Epithelial cell of esophagus (primary cell): ENCODE data around the gene SNTN.

Experiments
- DNase-seq: peaks from one replicate; pipeline ENCODE4 v3.0.0; 2010; ENCODE audit warnings: low read depth
- H3K4me3 ChIP-seq: 2 replicates; pipeline ENCODE4 v1.5.1; 2011; ENCODE audit warnings: mild to moderate bottlenecking, low read length, control low read depth
- TF ChIP-seq, protein P1 (sequence below): IDR thresholded peaks from 2 replicates; pipeline ENCODE4 v1.5.1; 2011; ENCODE audit warnings: low read depth, mild to moderate bottlenecking, low read length, control low read depth, inconsistent platforms; ENCODE audit not compliant: insufficient read depth; ENCODE audit errors: missing control alignments

Gene SNTN

DNA sequence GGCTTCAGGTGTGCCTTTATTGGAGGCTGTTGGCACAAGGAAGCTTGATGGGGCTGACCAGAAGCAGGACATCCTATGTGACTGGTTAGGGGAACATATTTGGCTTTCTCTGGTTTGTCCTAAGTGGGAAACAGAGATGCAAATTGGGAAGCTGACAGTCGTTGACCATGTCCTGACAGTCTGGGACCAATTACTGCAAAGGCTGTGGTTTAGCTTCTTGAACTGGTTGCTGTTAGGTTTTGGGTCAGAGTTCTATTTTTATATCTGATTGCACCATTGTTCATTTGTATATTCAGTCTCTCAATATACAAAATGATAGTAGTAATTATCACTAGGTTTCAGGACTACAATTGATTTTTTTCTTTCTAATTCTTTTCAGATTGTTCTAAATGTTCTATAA lies 36.8 kb downstream of the SNTN start:
- TF ChIP-seq, protein P1, sequence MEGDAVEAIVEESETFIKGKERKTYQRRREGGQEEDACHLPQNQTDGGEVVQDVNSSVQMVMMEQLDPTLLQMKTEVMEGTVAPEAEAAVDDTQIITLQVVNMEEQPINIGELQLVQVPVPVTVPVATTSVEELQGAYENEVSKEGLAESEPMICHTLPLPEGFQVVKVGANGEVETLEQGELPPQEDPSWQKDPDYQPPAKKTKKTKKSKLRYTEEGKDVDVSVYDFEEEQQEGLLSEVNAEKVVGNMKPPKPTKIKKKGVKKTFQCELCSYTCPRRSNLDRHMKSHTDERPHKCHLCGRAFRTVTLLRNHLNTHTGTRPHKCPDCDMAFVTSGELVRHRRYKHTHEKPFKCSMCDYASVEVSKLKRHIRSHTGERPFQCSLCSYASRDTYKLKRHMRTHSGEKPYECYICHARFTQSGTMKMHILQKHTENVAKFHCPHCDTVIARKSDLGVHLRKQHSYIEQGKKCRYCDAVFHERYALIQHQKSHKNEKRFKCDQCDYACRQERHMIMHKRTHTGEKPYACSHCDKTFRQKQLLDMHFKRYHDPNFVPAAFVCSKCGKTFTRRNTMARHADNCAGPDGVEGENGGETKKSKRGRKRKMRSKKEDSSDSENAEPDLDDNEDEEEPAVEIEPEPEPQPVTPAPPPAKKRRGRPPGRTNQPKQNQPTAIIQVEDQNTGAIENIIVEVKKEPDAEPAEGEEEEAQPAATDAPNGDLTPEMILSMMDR = no peak
- DNase-seq = no peak

DNA sequence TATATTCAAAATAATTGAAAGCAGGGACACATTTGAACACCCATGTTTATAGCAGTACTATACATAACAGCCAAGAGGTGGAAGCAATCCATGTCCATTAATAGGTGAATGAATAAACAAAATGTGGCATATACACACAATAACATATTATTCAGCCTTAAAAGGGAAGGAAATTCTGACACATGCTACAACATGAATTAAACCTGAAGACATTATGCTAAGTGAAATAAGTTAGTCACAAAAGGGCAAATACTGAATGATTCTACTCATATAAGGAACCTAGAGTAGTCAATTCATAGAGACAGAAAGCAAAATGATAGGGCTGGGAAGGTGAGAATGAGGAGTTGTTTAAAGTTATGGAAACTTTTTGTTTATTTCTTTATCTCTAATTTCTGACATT lies 40.9 kb downstream of the SNTN start:
- peak; percentile 8 for DNase-seq
- TF ChIP-seq, protein P1 = no peak
- no peak overlapping the region for H3K4me3 ChIP-seq

More for the DNA sequence above, 36.8 kb downstream of the SNTN start:
- H3K4me3 ChIP-seq = no peak overlapping the region

DNA sequence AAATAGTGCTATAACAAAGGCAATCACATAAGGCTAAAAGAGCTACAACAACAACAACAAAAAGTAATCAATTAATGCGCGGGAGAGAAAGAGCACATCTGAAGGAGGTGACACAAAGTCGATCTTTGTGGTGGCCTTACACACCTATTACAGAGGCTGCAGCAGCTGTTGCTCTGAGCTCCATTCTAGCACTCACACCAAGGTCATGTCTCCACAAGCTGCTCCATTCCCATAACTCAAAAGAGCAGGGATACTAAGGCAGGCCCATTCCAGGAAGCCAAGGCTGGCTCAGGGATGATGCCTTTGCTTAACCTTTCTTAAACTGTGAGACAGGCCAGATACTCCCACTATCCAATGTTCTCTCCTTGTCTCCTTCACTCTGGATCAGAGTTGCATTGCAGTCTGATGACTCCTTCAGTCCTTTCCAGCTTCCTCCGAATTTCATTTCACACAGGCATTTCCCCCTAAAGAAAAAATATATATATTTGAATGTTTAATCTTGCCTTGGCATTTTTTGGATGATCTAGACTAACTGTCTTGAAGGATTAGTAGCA lies 52.7 kb downstream of the SNTN start:
- TF ChIP-seq, protein P1 = no peak
- H3K4me3 ChIP-seq = no peak overlapping the region
- no peak for DNase-seq

DNA sequence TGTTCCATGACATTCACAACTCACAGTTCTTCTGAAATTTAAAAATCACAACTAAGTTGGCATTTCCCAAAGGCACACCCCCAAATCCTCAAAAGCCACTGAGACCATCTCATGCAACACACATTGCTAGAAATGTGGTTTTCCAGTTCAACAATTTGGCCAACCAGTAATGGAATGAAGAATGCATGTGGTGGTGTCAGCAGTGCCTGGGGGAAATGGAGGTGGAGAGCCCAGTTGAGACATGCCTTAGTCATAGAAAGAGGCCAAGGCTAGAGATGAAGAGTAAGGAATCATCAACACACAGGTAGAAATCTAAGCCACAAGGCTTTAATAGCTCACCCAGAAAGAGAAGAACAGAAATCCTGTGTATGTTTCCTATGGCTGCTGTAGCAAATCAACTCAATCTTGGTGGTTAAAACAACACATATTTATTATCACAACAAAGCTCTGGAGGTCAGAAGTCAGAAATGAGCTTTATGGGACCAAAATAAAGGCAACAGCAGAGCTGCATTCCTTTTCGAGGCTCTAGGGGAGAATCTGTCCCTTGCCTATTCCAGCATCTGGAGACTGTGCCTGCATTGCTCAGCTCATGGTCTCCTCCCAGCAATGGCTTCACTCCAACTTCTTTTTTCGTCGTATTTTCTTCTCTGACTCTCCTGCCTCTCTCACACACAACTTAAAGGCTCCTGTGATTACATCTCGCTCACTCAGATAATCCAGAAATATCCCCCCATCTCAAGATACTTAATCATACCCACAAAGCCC lies 54.0 kb downstream of the SNTN start:
- no peak overlapping the region for H3K4me3 ChIP-seq
- TF ChIP-seq, protein P1 = no peak
- DNase-seq = peak; percentile 77

DNA sequence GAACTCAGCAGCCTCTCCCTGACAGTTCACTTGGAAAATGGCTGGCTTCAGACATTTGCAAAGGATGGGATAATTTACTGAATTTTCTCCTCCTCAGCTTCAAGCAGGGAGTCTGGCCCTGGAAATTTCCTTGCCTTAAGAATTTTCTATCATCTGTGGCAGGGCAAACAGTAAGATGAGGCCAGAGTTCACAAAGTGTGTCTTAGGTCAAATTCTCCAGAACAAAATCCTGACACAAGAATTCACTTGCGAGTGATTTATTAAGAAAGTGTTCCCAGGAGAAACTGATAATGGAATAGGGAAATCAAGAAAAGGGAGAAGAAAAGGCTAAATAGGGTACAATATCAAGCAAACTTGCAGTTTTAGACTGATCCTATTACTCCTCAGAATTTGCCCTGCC lies 55.3 kb downstream of the SNTN start:
- DNase-seq = no peak
- H3K4me3 ChIP-seq = no peak overlapping the region
- TF ChIP-seq, protein P1 = no peak

DNA sequence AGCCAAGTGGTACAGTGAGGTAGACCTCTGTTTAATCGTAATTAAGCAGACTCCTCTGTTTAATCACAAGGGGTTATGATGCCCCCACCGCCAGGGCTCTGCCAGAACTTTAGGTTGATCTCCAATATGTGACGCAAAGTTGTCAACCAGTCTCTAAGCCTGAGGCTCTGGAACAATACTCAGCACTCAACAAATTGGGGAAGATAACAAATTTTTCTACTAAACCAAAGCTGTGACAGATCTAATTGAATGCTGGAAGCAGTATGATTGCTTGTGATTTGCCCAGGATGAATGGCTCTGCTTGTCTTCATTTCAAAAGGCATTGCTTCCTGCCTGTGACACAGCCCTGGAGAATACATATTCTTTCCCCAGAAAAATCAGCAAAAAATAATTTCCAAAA lies 57.1 kb downstream of the SNTN start:
- TF ChIP-seq, protein P1 = no peak
- no peak for DNase-seq
- no peak overlapping the region for H3K4me3 ChIP-seq
